Bronchial epithelial cell (primary cell): Measurements from ENCODE around the gene IPO13. TPM values are rescaled to one million over a fixed set of nuclear protein-coding genes. Genes with fewer than 3 reads are reported as not detected.

Experiments
- DNase-seq: peaks from one replicate; pipeline ENCODE4 v3.0.0-alpha.2; 2010; ENCODE audit warnings: low read depth
- FAIRE-seq: peaks from 2 replicates; lab custom pipeline; 2011; peaks lifted over from hg19 to GRCh38; lab: Jason Lieb, UNC
- H3K27me3 ChIP-seq: 2 replicates; pipeline ENCODE4 v1.5.1; 2011; ENCODE audit warnings: low read length; ENCODE audit not compliant: control insufficient read depth, insufficient read depth
- H3K36me3 ChIP-seq: 2 replicates; pipeline ENCODE4 v1.5.1; 2011; ENCODE audit warnings: low read length; ENCODE audit not compliant: control insufficient read depth, insufficient read depth
- H3K4me3 ChIP-seq: 2 replicates; pipeline ENCODE4 v1.5.1; 2011; ENCODE audit warnings: mild to moderate bottlenecking, low read depth, low read length, control low read depth
- CTCF ChIP-seq: IDR thresholded peaks from 2 replicates; pipeline ENCODE4 v1.5.1; 2011; ENCODE audit warnings: mild to moderate bottlenecking, moderate library complexity, low read length, control low read depth, inconsistent platforms; ENCODE audit not compliant: insufficient read depth, severe bottlenecking
- total RNA-seq: library from RNA; depleted of rRNA; stranded (reverse); fragments of >200 nt; gene quantifications from 2 replicates; pipeline ENCODE4 v1.2.1, GENCODE V29; 2014

IPO13 gene
- total RNA-seq, 1 donor from 2014 or later = 13.2 TPM

GRCh38 chr1:43962324-43962723 is 15.6 kb downstream of the IPO13 start:
- no peak for TF ChIP-seq CTCF
- no peak overlapping the region for H3K4me3 ChIP-seq
- FAIRE-seq (no peak), DNase-seq (no peak)
- H3K36me3 ChIP-seq = peaks cover 25% of the 10 kb centered on the region
- no peaks in the 10 kb centered on the region for H3K27me3 ChIP-seq

- Histone ChIP-seq H3K27me3 (no peaks in the 10 kb centered on the region), H3K36me3 (peaks cover 26% of the 10 kb centered on the region), H3K4me3 (no peak overlapping the region)
- DNase-seq (no peak), FAIRE-seq (peak; percentile 43)
- no peak for TF ChIP-seq CTCF
These were observed 16.3 kb downstream of the IPO13 start for GRCh38 chr1:43963006-43963405.

- peaks cover 22% of the 10 kb centered on the region for H3K36me3 ChIP-seq
- DNase-seq (no peak), FAIRE-seq (no peak)
- no peak overlapping the region for H3K4me3 ChIP-seq
- H3K27me3 ChIP-seq = no peaks in the 10 kb centered on the region
- no peak for TF ChIP-seq CTCF
These were observed 17.1 kb downstream of the IPO13 start for GRCh38 chr1:43963890-43964289.

- Histone ChIP-seq H3K4me3 (no peak overlapping the region), H3K36me3 (peaks cover 20% of the 10 kb centered on the region), H3K27me3 (no peaks in the 10 kb centered on the region)
- TF ChIP-seq CTCF = no peak
- peak; percentile 84 for FAIRE-seq
- DNase-seq = no peak
These were observed 18.6 kb downstream of the IPO13 start for GRCh38 chr1:43965316-43965715.

GRCh38 chr1:43968348-43968948 is 21.7 kb downstream of the IPO13 start:
- no peak for TF ChIP-seq CTCF
- FAIRE-seq (peak; percentile 91), DNase-seq (no peak)
- Histone ChIP-seq H3K27me3 (no peaks in the 10 kb centered on the region), H3K4me3 (no peak overlapping the region), H3K36me3 (peaks cover 21% of the 10 kb centered on the region)

- FAIRE-seq = no peak
- H3K4me3 ChIP-seq = no peak overlapping the region
- no peak for DNase-seq
- no peaks in the 10 kb centered on the region for H3K27me3 ChIP-seq
- TF ChIP-seq CTCF = no peak
- H3K36me3 ChIP-seq = peaks cover 20% of the 10 kb centered on the region
These were observed 22.6 kb downstream of the IPO13 start for GRCh38 chr1:43969416-43969745.
